Measurements from ENCODE around the gene ARMH4.

DNA sequence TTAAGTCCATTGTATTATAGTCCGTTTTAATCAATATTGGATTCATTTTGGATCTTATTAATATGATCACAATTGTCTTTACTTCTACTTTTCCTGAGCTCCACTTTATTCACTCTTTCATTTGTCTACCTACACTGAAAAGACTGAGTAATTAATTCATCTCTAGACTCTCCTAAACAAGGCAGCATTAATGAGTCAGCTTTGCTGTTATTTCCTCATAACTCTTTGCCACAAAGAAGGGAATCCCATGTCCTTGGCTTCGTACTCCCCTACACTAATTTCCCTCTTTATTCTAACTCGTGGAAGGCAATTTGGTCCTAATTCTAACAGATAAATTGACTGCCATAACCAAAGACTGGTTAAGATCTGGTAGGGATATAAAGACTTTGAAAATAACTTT lies 91.9 kb downstream of the ARMH4 start:
- TF ChIP-seq YY1 (IDR thresholded peaks at IDR 0.05; ENCODE audit: insufficient read depth, insufficient read length) = no peak
- no peak for TF ChIP-seq ZNF274 (IDR thresholded peaks at IDR 0.05; ENCODE audit: low read depth, low read length)
- no peak for TF ChIP-seq SUZ12 (IDR thresholded peaks at IDR 0.05; ENCODE audit: extremely low read depth, insufficient read depth, insufficient read length)
